Loucy (cell line): ENCODE measurements around the gene ART5.

Source experiments
- EZH2phosphoT487 ChIP-seq: fragments of 200-600 bp; IDR thresholded peaks from 2 replicates; pipeline ENCODE4 v1.6.1; 2018; ENCODE audit warnings: antibody characterized with exemption, mild to moderate bottlenecking, moderate library complexity, borderline replicate concordance
- TF ChIP-seq, protein P1 (sequence below): fragments of 200-600 bp; sonication (generic); conservative IDR thresholded peaks from 2 replicates; pipeline ENCODE4 v1.5.1; 2014; ENCODE audit warnings: mild to moderate bottlenecking, antibody characterized with exemption, low read length

DNA sequence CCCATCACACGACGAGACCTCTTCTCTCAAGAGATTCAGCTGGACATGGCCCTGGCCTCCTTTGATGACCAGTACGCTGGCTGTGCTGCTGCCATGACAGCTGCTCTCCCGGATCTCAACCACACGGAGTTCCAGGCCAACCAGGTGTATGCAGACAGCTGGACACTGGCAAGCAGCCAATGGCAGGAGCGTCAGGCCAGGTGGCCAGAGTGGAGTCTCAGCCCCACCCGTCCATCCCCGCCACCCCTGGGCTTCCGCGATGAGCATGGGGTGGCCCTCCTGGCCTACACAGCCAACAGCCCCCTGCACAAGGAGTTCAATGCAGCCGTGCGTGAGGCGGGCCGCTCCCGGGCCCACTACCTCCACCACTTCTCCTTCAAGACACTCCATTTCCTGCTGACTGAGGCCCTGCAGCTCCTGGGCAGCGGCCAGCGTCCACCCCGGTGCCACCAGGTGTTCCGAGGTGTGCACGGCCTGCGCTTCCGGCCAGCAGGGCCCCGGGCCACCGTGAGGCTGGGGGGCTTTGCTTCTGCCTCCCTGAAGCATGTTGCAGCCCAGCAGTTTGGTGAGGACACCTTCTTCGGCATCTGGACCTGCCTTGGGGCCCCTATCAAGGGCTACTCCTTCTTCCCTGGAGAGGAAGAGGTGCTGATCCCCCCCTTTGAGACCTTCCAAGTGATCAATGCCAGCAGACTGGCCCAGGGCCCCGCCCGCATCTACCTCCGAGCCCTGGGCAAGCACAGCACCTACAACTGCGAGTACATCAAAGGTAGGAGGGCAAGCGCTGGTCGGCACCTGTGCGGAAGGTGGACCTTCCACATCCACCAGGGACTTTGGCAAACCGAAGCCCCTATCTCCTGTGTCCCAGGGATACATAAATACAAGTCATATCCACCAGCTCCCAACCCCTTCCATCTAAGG, 18.1 kb upstream of the ART5 start:
- TF ChIP-seq, protein P1, sequence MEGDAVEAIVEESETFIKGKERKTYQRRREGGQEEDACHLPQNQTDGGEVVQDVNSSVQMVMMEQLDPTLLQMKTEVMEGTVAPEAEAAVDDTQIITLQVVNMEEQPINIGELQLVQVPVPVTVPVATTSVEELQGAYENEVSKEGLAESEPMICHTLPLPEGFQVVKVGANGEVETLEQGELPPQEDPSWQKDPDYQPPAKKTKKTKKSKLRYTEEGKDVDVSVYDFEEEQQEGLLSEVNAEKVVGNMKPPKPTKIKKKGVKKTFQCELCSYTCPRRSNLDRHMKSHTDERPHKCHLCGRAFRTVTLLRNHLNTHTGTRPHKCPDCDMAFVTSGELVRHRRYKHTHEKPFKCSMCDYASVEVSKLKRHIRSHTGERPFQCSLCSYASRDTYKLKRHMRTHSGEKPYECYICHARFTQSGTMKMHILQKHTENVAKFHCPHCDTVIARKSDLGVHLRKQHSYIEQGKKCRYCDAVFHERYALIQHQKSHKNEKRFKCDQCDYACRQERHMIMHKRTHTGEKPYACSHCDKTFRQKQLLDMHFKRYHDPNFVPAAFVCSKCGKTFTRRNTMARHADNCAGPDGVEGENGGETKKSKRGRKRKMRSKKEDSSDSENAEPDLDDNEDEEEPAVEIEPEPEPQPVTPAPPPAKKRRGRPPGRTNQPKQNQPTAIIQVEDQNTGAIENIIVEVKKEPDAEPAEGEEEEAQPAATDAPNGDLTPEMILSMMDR = no peak
- no peak for TF ChIP-seq EZH2phosphoT487
